Breast epithelium (tissue), 4 donors: ENCODE data around the gene FANK1. TPM values are rescaled to one million over a fixed set of nuclear protein-coding genes. Genes with fewer than 3 reads are reported as not detected.
A peak's percentile ranks its signal among the peaks of the same experiment; 100 is the strongest.

Experiments
- DNase-seq, 2 donors: peaks; one replicate each; pipeline ENCODE4 v3.0.0-alpha.2; 2019; ENCODE audit warnings: low spot score in 2 of 2
- H3K27ac ChIP-seq, 2 donors: fragments of 200-600 bp; sonication (generic) in 1 of 2; one replicate each; pipeline ENCODE4 v1.5.1; 2016 to 2019; ENCODE audit warnings: mild to moderate bottlenecking in 1 of 2
- H3K27me3 ChIP-seq, 2 donors: fragments of 200-600 bp; sonication (generic) in 1 of 2; one replicate each; pipeline versions ENCODE4 v1.5.1 to v1.6.0; 2017 to 2019; ENCODE audit warnings: control low read depth in 1 of 2, mild to moderate bottlenecking in 1 of 2
- H3K36me3 ChIP-seq: fragments of 200-600 bp; one replicate; pipeline ENCODE4 v1.5.1; 2019
- H3K4me1 ChIP-seq, 2 donors: fragments of 200-600 bp; sonication (generic); one replicate each; pipeline ENCODE4 v1.5.1; 2016 to 2019; ENCODE audit warnings: control low read depth in 1 of 2
- H3K4me3 ChIP-seq, 3 donors: fragments of 200-600 bp; sonication (generic); 1 replicate in 2 of 3; 2 replicates in 1 of 3; pipeline ENCODE4 v1.5.1; 2016 to 2019; ENCODE audit warnings: mild to moderate bottlenecking in 3 of 3, moderate library complexity in 2 of 3
- H3K9me3 ChIP-seq, 2 donors: fragments of 200-600 bp; sonication (generic) in 1 of 2; one replicate each; pipeline ENCODE4 v1.5.1; 2016 to 2019; ENCODE audit warnings: control low read depth in 1 of 2
- POLR2A ChIP-seq: fragments of 450-650 bp; IDR thresholded peaks from one replicate; pipeline ENCODE4 v1.6.1; 2016; ENCODE audit warnings: antibody characterized with exemption, mild to moderate bottlenecking, moderate library complexity
- POLR2AphosphoS5 ChIP-seq, 3 donors: sonication (generic); formaldehyde crosslinking; IDR thresholded peaks; one replicate each; pipeline ENCODE4 v1.6.1; 2017; ENCODE audit warnings: antibody characterized with exemption in 3 of 3
- intact Hi-C: fragments of 100-400 bp; cut with DNase I; formaldehyde crosslinking; loops from one replicate; pipeline ENCODE4 v1.15.1; 2023; ENCODE audit warnings: low total_unique reads
- total RNA-seq, 3 donors: library from RNA; depleted of rRNA; stranded (reverse); fragments of >200 nt; gene quantifications; one replicate each; pipeline ENCODE4 v1.1.0, GENCODE V29; 2016
- TF ChIP-seq, protein P1 (sequence below), 3 donors: fragments of 450-650 bp; IDR thresholded peaks; one replicate each; pipeline ENCODE4 v1.5.1; 2016 to 2017; ENCODE audit warnings: antibody characterized with exemption in 3 of 3, mild to moderate bottlenecking in 3 of 3, moderate library complexity in 3 of 3

FANK1 gene
- total RNA-seq, 3 donors from 2014 or later: 2.6 to 18.1 (median 13.8) TPM

DNA sequence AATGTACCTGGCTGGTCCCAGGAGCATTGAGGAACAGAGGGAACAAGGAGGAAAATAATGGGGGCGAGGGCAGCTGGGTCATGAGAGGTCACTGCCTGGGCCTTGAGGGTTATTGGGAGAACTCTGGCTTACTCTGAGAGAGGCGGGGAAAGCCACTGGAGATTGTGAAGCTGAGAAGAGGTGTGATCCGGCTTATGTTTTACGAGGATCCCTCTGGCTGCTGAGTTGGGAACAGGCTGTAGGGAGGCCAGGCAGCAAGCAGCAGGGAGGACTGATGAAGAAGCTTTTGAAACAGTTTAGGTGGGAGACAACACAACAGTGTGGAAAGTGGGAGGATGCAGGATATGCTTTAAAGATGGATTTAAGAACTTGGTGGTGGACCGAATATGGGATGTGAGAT lies 87.3 kb downstream of the FANK1 start:
- Histone ChIP-seq H3K27me3 (no peaks in the 10 kb centered on the region), H3K4me3 (no peak overlapping the region), H3K9me3 (no peaks in the 10 kb centered on the region), H3K4me1 (no peaks in the 10 kb centered on the region), H3K36me3 (no peaks in the 10 kb centered on the region), H3K27ac (peak overlapping the region in 1 of 2 donors; percentile 36)
- intact Hi-C loops: no loop called here
- TF ChIP-seq POLR2AphosphoS5 (IDR thresholded peaks at IDR 0.05) (no peak), POLR2A (no peak)
- TF ChIP-seq, protein P1, sequence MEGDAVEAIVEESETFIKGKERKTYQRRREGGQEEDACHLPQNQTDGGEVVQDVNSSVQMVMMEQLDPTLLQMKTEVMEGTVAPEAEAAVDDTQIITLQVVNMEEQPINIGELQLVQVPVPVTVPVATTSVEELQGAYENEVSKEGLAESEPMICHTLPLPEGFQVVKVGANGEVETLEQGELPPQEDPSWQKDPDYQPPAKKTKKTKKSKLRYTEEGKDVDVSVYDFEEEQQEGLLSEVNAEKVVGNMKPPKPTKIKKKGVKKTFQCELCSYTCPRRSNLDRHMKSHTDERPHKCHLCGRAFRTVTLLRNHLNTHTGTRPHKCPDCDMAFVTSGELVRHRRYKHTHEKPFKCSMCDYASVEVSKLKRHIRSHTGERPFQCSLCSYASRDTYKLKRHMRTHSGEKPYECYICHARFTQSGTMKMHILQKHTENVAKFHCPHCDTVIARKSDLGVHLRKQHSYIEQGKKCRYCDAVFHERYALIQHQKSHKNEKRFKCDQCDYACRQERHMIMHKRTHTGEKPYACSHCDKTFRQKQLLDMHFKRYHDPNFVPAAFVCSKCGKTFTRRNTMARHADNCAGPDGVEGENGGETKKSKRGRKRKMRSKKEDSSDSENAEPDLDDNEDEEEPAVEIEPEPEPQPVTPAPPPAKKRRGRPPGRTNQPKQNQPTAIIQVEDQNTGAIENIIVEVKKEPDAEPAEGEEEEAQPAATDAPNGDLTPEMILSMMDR (IDR thresholded peaks at IDR 0.05): no peak
- DNase-seq: no peak

DNA sequence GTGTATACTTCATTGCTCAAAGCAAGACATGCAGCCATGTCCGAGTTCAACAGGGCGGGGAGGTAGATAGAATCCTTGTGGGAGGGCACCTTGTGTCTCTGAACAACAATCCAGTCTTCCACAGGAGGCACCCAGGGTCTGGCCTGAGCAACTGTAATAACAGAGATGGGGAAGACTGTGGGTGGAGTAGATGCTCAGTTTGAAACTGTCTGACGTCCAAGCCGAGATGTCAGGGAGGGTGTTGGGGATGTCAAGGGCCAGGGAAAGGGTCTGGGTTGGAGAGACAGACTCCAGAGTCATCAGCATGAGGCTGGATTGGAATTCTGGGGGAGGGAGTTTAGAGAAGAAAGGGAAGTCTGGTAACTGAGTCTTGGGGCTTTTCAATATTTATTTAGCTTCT lies 88.0 kb downstream of the FANK1 start:
- peak overlapping the region in 1 of 2 donors; percentile 36 for H3K27ac ChIP-seq
- intact Hi-C loops: no loop called here
- H3K27me3 ChIP-seq: no peaks in the 10 kb centered on the region
- H3K4me3 ChIP-seq: no peak overlapping the region
- no peak for DNase-seq
- H3K36me3 ChIP-seq: no peaks in the 10 kb centered on the region
- no peaks in the 10 kb centered on the region for H3K9me3 ChIP-seq
- TF ChIP-seq POLR2A (no peak), POLR2AphosphoS5 (IDR thresholded peaks at IDR 0.05) (no peak)
- TF ChIP-seq, protein P1 (IDR thresholded peaks at IDR 0.05): no peak
- H3K4me1 ChIP-seq: no peaks in the 10 kb centered on the region

DNA sequence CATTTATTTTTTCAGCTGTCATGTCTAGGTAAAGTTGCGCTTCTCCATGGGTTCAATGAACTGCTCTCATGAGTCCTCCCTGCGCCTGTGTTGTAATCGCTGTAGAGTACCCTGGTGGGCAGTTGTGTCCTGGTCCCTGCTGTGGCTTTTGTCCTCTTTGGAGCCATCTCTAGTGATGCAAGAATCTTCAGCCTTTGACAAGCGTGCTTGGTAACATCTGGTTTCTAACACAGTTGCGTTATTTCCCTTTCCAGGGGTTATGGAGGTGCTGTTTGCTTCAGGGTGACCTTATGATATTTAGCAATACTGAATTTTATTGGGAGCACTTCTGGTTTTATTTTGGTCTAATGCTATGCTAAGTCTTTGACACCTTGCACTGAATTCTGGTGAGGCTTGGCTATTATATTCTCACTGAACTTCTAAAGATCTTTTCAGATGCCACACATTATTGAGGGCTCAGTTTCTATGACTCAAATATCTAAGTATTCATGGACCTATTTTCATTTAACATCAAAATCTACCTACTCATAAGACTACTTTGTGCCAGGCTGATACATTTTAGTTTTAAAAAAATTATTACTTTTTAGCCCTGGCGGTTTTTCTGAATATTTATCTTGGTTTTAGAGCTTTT lies 88.6 kb downstream of the FANK1 start:
- H3K27ac ChIP-seq: no peak overlapping the region
- no peak overlapping the region for H3K4me3 ChIP-seq
- DNase-seq: no peak
- H3K4me1 ChIP-seq: no peaks in the 10 kb centered on the region
- H3K9me3 ChIP-seq: no peaks in the 10 kb centered on the region
- intact Hi-C loops: no loop called here
- no peaks in the 10 kb centered on the region for H3K36me3 ChIP-seq
- H3K27me3 ChIP-seq: no peaks in the 10 kb centered on the region
- no peak for TF ChIP-seq POLR2AphosphoS5 (IDR thresholded peaks at IDR 0.05)
- no peak for TF ChIP-seq POLR2A
- TF ChIP-seq, protein P1 (IDR thresholded peaks at IDR 0.05): no peak

DNA sequence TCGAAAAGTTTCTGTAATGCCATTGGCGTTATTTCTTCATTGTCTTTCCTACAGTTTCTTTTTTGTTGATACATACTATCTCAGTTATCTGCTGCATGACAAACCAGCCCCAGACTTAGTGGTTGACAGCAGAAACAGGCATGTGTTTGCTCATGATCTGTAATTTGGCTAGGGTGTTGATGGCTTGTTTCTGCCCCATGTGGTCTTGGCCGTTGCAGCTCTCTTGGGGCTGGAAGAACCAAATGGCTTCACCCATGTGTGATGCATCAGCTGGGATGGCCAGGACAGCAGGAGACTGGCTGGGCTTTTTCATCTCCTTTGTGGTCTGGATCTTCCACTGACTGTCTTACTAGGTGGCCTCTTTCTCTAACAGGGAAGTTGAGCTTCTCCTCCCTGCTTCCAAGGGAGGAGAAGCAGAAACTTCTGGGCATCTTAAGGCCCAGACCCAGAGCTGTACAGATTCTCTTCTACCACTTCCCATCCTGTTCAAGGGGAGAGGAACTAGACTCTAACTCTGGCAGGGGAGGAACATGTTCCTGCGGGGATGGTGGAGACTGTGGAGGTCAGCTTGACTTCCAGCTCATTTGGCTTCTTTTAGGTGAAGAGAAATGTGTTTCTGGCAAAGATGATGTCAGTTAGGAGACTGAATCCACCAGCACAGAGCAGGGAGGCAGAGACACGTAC lies 89.3 kb downstream of the FANK1 start:
- intact Hi-C loops: no loop called here
- TF ChIP-seq, protein P1 (IDR thresholded peaks at IDR 0.05): no peak
- no peak for TF ChIP-seq POLR2A
- no peak for TF ChIP-seq POLR2AphosphoS5 (IDR thresholded peaks at IDR 0.05)
- Histone ChIP-seq H3K4me1 (no peaks in the 10 kb centered on the region), H3K36me3 (no peaks in the 10 kb centered on the region), H3K27me3 (no peaks in the 10 kb centered on the region), H3K4me3 (no peak overlapping the region), H3K9me3 (no peaks in the 10 kb centered on the region), H3K27ac (no peak overlapping the region)
- DNase-seq: no peak

DNA sequence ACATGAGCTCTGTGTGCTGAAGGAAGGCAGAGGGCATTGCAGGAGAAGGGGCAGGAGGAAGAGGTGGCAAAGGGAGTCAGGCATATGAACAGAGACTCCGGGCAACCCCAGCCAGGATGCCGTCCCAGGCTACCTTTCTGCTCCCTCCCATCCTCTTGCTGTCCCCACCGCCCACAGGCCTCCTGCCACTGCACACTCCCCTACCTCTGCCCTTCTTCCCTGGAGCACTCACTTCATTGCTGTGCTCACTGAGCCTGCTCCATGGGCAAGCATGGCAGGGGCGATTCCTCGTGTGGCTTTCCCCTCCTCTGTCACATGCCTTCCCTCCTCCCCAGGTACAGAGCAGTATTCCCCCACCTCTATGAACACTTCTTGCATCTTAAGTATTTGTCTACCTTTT lies 93.4 kb downstream of the FANK1 start:
- intact Hi-C loops: no loop called here
- Histone ChIP-seq H3K27ac (no peak overlapping the region), H3K36me3 (no peaks in the 10 kb centered on the region), H3K4me3 (no peak overlapping the region), H3K9me3 (no peaks in the 10 kb centered on the region), H3K27me3 (no peaks in the 10 kb centered on the region), H3K4me1 (no peaks in the 10 kb centered on the region)
- DNase-seq: no peak
- TF ChIP-seq, protein P1 (IDR thresholded peaks at IDR 0.05): no peak
